Activated CD8-positive, alpha-beta T cell treated with anti-CD3 and anti-CD28 coated beads for 36 hours (primary cell): ENCODE measurements around the gene CYREN. TPM values are rescaled to one million over a fixed set of nuclear protein-coding genes. Genes with fewer than 3 reads are reported as not detected.

Source experiments
- ATAC-seq: fragments of 200-7000 bp; cut with Tn5 transposase; one replicate; pipeline ENCODE4 v1.10.0; 2021; ENCODE audit warnings: mild to moderate bottlenecking, moderate library complexity
- CTCF ChIA-PET: fragments of 350-600 bp; sonication (Branson Sonifier 250); formaldehyde crosslinking; loops from one replicate; lab custom pipeline; 2021; ENCODE audit warnings: antibody characterized with exemption; lab: Charles Lee
- POLR2A ChIA-PET: fragments of 350-600 bp; sonication (Branson Sonifier 250); formaldehyde crosslinking; loops from one replicate; lab custom pipeline; 2021; ENCODE audit warnings: antibody characterized with exemption; lab: Charles Lee
- DNase-seq: peaks from one replicate; pipeline ENCODE4 v3.0.0-alpha.2; 2020
- H3K27ac Mint-ChIP-seq: one replicate; pipeline ENCODE4 v1.8.0; 2021; ENCODE audit warnings: mild to moderate bottlenecking, mixed read lengths
- H3K27me3 Mint-ChIP-seq: one replicate; pipeline ENCODE4 v1.8.0; 2021; ENCODE audit warnings: mixed read lengths
- H3K36me3 Mint-ChIP-seq: one replicate; pipeline ENCODE4 v1.8.0; 2021; ENCODE audit warnings: low read depth, mixed read lengths
- H3K4me1 Mint-ChIP-seq: one replicate; pipeline ENCODE4 v1.8.0; 2021; ENCODE audit warnings: low read depth, mixed read lengths
- H3K4me3 Mint-ChIP-seq: one replicate; pipeline ENCODE4 v1.8.0; 2021; ENCODE audit warnings: mild to moderate bottlenecking, moderate library complexity, mixed read lengths
- H3K9me3 Mint-ChIP-seq: one replicate; pipeline ENCODE4 v1.8.0; 2021; ENCODE audit warnings: mixed read lengths
- CTCF ChIP-seq: fragments of 200-600 bp; IDR thresholded peaks from one replicate; pipeline ENCODE4 v1.8.0; 2022; ENCODE audit warnings: antibody characterized with exemption, mild to moderate bottlenecking
- intact Hi-C: fragments of 100-400 bp; cut with micrococcal nuclease; formaldehyde crosslinking; loops from one replicate; pipeline ENCODE4 v1.10.0; 2022
- total RNA-seq, 2 experiments: library from RNA; stranded (reverse); gene quantifications; one replicate each; pipeline ENCODE4 v1.2.3, GENCODE V29; 2021

The CYREN gene
- total RNA-seq, 2 experiments from 2014 or later = 32.5 to 35.4 TPM

DNA sequence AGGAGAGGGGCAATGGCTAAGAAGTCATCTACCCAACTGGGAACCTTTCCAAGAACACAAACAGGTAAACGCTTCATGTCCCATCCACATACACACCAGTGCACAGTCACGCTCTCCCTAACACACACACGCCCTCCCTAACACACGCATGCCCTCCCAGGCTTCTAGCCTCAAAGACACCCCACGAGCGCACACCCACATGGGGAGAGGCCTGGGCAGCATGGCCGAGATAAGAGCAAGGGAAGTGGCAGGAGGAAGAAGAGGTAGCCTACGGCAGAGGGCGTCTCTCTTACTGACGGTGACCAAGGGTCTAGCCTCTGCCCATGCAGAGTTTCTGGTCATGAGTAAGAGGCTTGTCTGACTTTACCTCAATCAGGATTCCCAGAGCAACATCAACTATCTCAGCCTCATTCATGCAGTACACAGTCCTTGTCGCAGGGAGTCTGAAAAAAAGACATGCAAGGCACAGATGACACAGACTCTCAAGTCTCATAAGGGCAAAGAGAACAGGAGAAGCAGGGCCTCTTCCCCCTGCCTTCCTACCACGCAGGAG lies 3.1 kb downstream of the CYREN start:
- Mint-ChIP-seq H3K9me3 (peaks cover 10% of the 10 kb centered on the region), H3K4me1 (peaks cover 51% of the 10 kb centered on the region), H3K4me3 (peak overlapping the region; percentile 83), H3K27me3 (no peaks in the 10 kb centered on the region), H3K36me3 (peaks cover 68% of the 10 kb centered on the region), H3K27ac (peak overlapping the region; percentile 89)
- ChIA-PET CTCF (interaction anchor here (0.6 to 4.6 kb wide), 5 partner anchors 11 to 179 kb away, joined by 3 to 44 read pairs (median 4); partner anchors contain the start of genes TMEM140 and WDR91), POLR2A (interaction anchor here (1.3 to 16.8 kb wide), 3 partner anchors 9 to 175 kb away, joined by 5 to 204 read pairs (median 5); partner anchors contain the start of gene TMEM140)
- intact Hi-C loops = no loop called here
- no peak for ATAC-seq
- no peak for TF ChIP-seq CTCF
- DNase-seq = no peak

DNA sequence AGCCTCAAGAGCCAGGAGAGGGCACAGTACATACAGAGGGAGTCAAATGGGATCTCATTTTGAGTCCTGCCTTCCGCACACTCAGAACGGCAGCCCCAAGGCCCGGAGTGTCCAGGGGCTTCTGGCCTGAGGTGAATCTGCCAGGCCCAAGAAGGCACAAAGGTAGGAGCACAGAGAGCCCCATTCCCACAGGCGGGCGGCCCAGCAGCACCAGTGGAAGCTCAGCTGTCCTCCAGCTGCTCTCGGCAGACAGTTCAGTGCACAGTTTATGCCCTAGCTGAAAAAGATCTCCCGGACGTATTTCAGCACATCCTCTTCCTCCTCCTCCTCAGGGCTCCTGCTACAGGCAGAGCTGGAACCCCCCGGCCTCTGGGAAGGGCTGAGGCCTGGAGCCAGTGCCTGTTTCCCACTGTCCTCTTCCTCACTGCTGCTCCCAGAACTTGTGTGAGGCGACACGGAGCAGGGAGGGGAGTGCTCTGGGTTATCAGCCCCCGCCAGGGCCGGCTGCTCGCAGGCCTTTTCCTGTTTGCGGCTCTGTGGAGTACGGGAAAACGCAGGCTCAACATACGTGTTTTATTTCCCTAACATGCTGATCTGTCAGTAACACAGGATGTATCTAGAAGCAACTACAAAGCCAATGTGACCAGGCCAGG lies 4.0 kb downstream of the CYREN start:
- POLR2A ChIA-PET = interaction anchor here (1.3 to 16.8 kb wide), 5 partner anchors 8 to 179 kb away, joined by 4 to 204 read pairs (median 5); partner anchors contain the start of genes AGBL3 and TMEM140

DNA sequence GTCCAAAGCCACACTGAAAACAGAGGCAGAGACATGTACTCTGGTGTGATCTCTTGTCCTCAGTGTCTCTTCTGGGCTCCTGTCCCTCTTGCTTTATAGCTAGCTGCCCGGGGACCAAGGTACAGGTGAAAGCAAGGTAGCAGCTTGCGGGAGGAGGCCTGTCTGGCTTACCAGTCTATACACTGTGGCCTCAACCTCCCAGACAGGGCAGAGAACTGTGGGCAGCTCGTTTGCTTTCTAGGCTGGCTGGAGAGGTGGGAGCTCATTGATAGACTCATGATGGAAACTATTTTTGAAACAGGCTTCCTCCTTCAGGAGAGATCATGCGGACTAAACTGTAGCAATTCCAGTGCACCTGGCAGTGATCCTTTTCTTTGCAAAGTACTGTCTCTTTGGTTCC lies 4.6 kb downstream of the CYREN start:
- peak overlapping the region; percentile 69 for H3K27ac Mint-ChIP-seq
- DNase-seq = no peak
- H3K4me1 Mint-ChIP-seq = peaks cover 57% of the 10 kb centered on the region

More for the DNA sequence above, 4.0 kb downstream of the CYREN start:
- no peak for ATAC-seq
- H3K4me1 Mint-ChIP-seq = peaks cover 53% of the 10 kb centered on the region
- CTCF ChIA-PET = interaction anchor here (1.1 kb wide), 1 partner anchor 18 kb away, joined by 3 read pairs; the partner anchor contains the start of gene TMEM140
- intact Hi-C loops = no loop called here
- H3K36me3 Mint-ChIP-seq = peaks cover 78% of the 10 kb centered on the region
- H3K27ac Mint-ChIP-seq = peak overlapping the region; percentile 69
- no peak overlapping the region for H3K4me3 Mint-ChIP-seq
- H3K27me3 Mint-ChIP-seq = no peaks in the 10 kb centered on the region
- no peak for TF ChIP-seq CTCF
- H3K9me3 Mint-ChIP-seq = peaks cover 19% of the 10 kb centered on the region
- no peak for DNase-seq

DNA sequence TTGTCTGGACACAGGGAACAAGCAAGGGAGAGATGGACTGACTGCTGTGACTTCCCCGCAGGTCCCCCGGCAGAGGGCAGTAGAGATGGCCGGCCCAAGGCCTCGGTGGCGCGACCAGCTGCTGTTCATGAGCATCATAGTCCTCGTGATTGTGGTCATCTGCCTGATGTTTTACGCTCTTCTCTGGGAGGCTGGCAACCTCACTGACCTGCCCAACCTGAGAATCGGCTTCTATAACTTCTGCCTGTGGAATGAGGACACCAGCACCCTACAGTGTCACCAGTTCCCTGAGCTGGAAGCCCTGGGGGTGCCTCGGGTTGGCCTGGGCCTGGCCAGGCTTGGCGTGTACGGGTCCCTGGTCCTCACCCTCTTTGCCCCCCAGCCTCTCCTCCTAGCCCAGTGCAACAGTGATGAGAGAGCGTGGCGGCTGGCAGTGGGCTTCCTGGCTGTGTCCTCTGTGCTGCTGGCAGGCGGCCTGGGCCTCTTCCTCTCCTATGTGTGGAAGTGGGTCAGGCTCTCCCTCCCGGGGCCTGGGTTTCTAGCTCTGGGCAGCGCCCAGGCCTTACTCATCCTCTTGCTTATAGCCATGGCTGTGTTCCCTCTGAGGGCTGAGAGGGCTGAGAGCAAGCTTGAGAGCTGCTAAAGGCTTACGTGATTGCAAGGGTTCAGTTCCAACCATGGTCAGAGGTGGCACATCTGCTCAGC lies 6.0 kb downstream of the CYREN start:
- no peak overlapping the region for H3K4me3 Mint-ChIP-seq
- intact Hi-C loops = no loop called here
- ATAC-seq (no peak), DNase-seq (no peak)
- no peaks in the 10 kb centered on the region for H3K27me3 Mint-ChIP-seq
- peaks cover 19% of the 10 kb centered on the region for H3K9me3 Mint-ChIP-seq
- TF ChIP-seq CTCF = no peak
- H3K4me1 Mint-ChIP-seq = peaks cover 67% of the 10 kb centered on the region
- POLR2A ChIA-PET = interaction anchor here (0.7 to 16.8 kb wide), 4 partner anchors 9 to 217 kb away, joined by 3 to 204 read pairs (median 4); partner anchors contain the start of gene TMEM140
- peak overlapping the region; percentile 73 for H3K27ac Mint-ChIP-seq
- H3K36me3 Mint-ChIP-seq = peaks cover 90% of the 10 kb centered on the region
- CTCF ChIA-PET = interaction anchor here (1.6 to 3.3 kb wide), 3 partner anchors 16 to 475 kb away, joined by 3 to 11 read pairs (median 8); partner anchors contain the start of genes AGBL3 and TMEM140

More for the DNA sequence above, 4.6 kb downstream of the CYREN start:
- H3K36me3 Mint-ChIP-seq = peaks cover 84% of the 10 kb centered on the region
- H3K9me3 Mint-ChIP-seq = peaks cover 19% of the 10 kb centered on the region
- intact Hi-C loops = no loop called here
- ChIA-PET CTCF (interaction anchor here (1.1 to 2.1 kb wide), 2 partner anchors 18 to 180 kb away, joined by 3 to 8 read pairs; partner anchors contain the start of genes AGBL3 and TMEM140), POLR2A (interaction anchor here (1.0 to 16.8 kb wide), 5 partner anchors 12 to 179 kb away, joined by 3 to 204 read pairs (median 5); partner anchors contain the start of genes AGBL3 and TMEM140)
- no peak for TF ChIP-seq CTCF
- no peak overlapping the region for H3K4me3 Mint-ChIP-seq
- no peak for ATAC-seq
- no peaks in the 10 kb centered on the region for H3K27me3 Mint-ChIP-seq
